ENCODE results near the gene FN3K.

The FN3K gene

DNA sequence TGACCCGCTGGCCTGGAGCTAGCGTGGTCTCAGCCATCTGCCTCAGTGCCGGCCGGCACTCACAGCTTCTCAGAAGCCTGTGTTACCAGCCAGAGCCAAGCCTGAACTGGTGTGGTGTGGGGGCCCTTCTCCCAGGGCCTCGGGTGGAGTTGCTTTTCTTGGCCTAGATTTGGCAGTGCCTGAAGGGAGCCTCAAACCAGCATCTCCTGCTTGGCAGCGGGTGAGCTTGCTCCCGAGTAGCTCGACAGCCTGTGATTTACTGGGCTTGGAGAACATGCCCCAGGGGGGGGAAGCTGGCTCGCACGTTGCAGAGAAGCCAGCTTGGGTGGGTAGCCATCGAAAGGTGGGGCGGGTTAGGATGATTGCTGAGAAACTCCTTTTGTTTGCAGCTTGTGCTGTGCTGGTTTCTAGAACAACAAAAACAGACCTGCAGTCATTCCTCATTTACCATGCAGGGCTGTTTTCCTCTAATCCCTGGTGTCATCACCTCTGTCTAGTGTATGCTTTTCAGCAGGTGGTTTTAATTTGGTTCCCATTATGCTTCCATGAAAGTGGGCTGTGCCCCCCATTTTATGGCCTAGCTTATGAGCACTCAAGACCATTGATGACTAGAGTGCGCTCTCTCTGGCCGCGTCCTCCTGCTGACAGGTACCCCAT, 58.7 kb downstream of the FN3K start:
- peaks cover 4 to 6% of the 10 kb centered on the region in 2 donors for H3K4me1 ChIP-seq (ENCODE audit: control insufficient read depth in 2 of 2, insufficient read depth in 2 of 2, low read length in 2 of 2)
- H3K4me3 ChIP-seq (ENCODE audit: low read length in 2 of 2) = no peak overlapping the region
- H3K36me3 ChIP-seq (ENCODE audit: control insufficient read depth in 2 of 2, insufficient read depth in 2 of 2, low read length in 2 of 2) = peaks cover 0 to 4% of the 10 kb centered on the region in 2 donors
- H3K27me3 ChIP-seq (ENCODE audit: control insufficient read depth in 2 of 2, insufficient read depth in 2 of 2, low read length in 2 of 2) = no peaks in the 10 kb centered on the region
- no peak overlapping the region for H3K27ac ChIP-seq (ENCODE audit: low read depth in 2 of 2, low read length in 2 of 2)
- H3K9me3 ChIP-seq (ENCODE audit: control insufficient read depth in 2 of 2, low read length in 2 of 2) = no peaks in the 10 kb centered on the region
- H3K9ac ChIP-seq (ENCODE audit: low read depth in 1 of 2, low read length in 2 of 2) = no peak overlapping the region

- Histone ChIP-seq H3K36me3 (ENCODE audit: control insufficient read depth in 2 of 2, insufficient read depth in 2 of 2, low read length in 2 of 2) (peaks cover 0 to 7% of the 10 kb centered on the region in 2 donors), H3K9ac (ENCODE audit: low read depth in 1 of 2, low read length in 2 of 2) (no peak overlapping the region), H3K4me1 (ENCODE audit: control insufficient read depth in 2 of 2, insufficient read depth in 2 of 2, low read length in 2 of 2) (peaks cover 4 to 6% of the 10 kb centered on the region in 2 donors), H3K27me3 (ENCODE audit: control insufficient read depth in 2 of 2, insufficient read depth in 2 of 2, low read length in 2 of 2) (no peaks in the 10 kb centered on the region), H3K4me3 (ENCODE audit: low read length in 2 of 2) (no peak overlapping the region), H3K27ac (ENCODE audit: low read depth in 2 of 2, low read length in 2 of 2) (peak overlapping the region; percentile 20 to 39), H3K9me3 (ENCODE audit: control insufficient read depth in 2 of 2, low read length in 2 of 2) (no peaks in the 10 kb centered on the region)
Observed at GRCh38 chr17:82794781-82795482, 59.5 kb downstream of the FN3K start.

DNA sequence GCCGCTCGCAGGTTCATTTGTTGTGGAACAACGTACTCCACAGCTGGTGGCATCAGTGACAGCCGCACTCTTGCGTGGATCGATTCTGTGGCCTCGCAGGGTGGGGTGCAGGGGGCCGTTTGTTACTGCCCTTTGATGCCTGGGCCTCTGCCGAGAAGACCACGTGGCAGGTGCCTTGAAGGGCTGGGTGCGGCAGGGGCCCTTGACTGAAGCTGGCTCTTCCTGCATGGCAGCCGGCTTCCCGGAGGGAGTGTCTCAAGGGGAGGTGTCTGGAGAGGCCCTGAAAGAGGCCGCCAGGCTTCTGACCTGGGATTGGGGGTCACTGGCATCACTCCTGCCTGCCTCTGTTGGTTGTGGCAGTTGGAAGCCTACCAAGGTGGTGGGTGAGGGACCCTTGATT, 60.2 kb downstream of the FN3K start:
- Histone ChIP-seq H3K4me3 (ENCODE audit: low read length in 2 of 2) (no peak overlapping the region), H3K27ac (ENCODE audit: low read depth in 2 of 2, low read length in 2 of 2) (peak overlapping the region; percentile 20 to 39), H3K9ac (ENCODE audit: low read depth in 1 of 2, low read length in 2 of 2) (no peak overlapping the region), H3K27me3 (ENCODE audit: control insufficient read depth in 2 of 2, insufficient read depth in 2 of 2, low read length in 2 of 2) (no peaks in the 10 kb centered on the region), H3K4me1 (ENCODE audit: control insufficient read depth in 2 of 2, insufficient read depth in 2 of 2, low read length in 2 of 2) (peaks cover 4 to 6% of the 10 kb centered on the region in 2 donors), H3K36me3 (ENCODE audit: control insufficient read depth in 2 of 2, insufficient read depth in 2 of 2, low read length in 2 of 2) (peaks cover 0 to 7% of the 10 kb centered on the region in 2 donors), H3K9me3 (ENCODE audit: control insufficient read depth in 2 of 2, low read length in 2 of 2) (no peaks in the 10 kb centered on the region)

DNA sequence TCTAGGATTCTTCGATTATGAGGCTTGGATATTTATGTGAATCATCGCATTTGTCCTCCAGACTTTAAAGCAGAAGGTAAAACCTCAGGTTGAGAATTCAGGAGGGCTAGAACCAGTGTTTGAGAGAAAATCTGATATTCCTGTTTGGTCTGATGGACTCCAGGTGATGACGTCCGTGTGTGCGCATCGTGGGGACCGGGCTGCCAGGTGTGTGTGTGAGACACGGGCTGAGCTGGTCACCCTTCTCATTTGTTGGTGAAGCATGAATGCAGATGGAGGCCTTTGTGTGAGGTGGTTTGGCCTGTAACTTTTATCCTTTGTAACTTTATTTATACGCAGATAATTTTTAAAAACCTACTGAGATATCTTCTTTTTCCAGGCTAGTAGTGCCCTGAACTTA, 61.6 kb downstream of the FN3K start:
- H3K27ac ChIP-seq (ENCODE audit: low read depth in 2 of 2, low read length in 2 of 2) = no peak overlapping the region
- H3K4me3 ChIP-seq (ENCODE audit: low read length in 2 of 2) = no peak overlapping the region
- H3K4me1 ChIP-seq (ENCODE audit: control insufficient read depth in 2 of 2, insufficient read depth in 2 of 2, low read length in 2 of 2) = peaks cover 4 to 6% of the 10 kb centered on the region in 2 donors
- no peaks in the 10 kb centered on the region for H3K27me3 ChIP-seq (ENCODE audit: control insufficient read depth in 2 of 2, insufficient read depth in 2 of 2, low read length in 2 of 2)
- no peak overlapping the region for H3K9ac ChIP-seq (ENCODE audit: low read depth in 1 of 2, low read length in 2 of 2)
- H3K36me3 ChIP-seq (ENCODE audit: control insufficient read depth in 2 of 2, insufficient read depth in 2 of 2, low read length in 2 of 2) = peaks cover 3 to 4% of the 10 kb centered on the region in 2 donors
- no peaks in the 10 kb centered on the region for H3K9me3 ChIP-seq (ENCODE audit: control insufficient read depth in 2 of 2, low read length in 2 of 2)

GRCh38 chr17:82798752-82799151, 63.3 kb downstream of the FN3K start:
- peaks cover 3 to 4% of the 10 kb centered on the region in 2 donors for H3K36me3 ChIP-seq (ENCODE audit: control insufficient read depth in 2 of 2, insufficient read depth in 2 of 2, low read length in 2 of 2)

GRCh38 chr17:82799591-82799990, 64.2 kb downstream of the FN3K start:
- Histone ChIP-seq H3K27ac (ENCODE audit: low read depth in 2 of 2, low read length in 2 of 2) (no peak overlapping the region), H3K4me3 (ENCODE audit: low read length in 2 of 2) (no peak overlapping the region), H3K27me3 (ENCODE audit: control insufficient read depth in 2 of 2, insufficient read depth in 2 of 2, low read length in 2 of 2) (no peaks in the 10 kb centered on the region), H3K9me3 (ENCODE audit: control insufficient read depth in 2 of 2, low read length in 2 of 2) (no peaks in the 10 kb centered on the region), H3K9ac (ENCODE audit: low read depth in 1 of 2, low read length in 2 of 2) (no peak overlapping the region), H3K36me3 (ENCODE audit: control insufficient read depth in 2 of 2, insufficient read depth in 2 of 2, low read length in 2 of 2) (peaks cover 3 to 4% of the 10 kb centered on the region in 2 donors), H3K4me1 (ENCODE audit: control insufficient read depth in 2 of 2, insufficient read depth in 2 of 2, low read length in 2 of 2) (peaks cover 4 to 6% of the 10 kb centered on the region in 2 donors)

More at GRCh38 chr17:82798752-82799151, 63.3 kb downstream of the FN3K start:
- Histone ChIP-seq H3K27me3 (ENCODE audit: control insufficient read depth in 2 of 2, insufficient read depth in 2 of 2, low read length in 2 of 2) (no peaks in the 10 kb centered on the region), H3K9ac (ENCODE audit: low read depth in 1 of 2, low read length in 2 of 2) (no peak overlapping the region), H3K4me1 (ENCODE audit: control insufficient read depth in 2 of 2, insufficient read depth in 2 of 2, low read length in 2 of 2) (peaks cover 4 to 6% of the 10 kb centered on the region in 2 donors), H3K9me3 (ENCODE audit: control insufficient read depth in 2 of 2, low read length in 2 of 2) (no peaks in the 10 kb centered on the region), H3K4me3 (ENCODE audit: low read length in 2 of 2) (no peak overlapping the region), H3K27ac (ENCODE audit: low read depth in 2 of 2, low read length in 2 of 2) (no peak overlapping the region)

Measured in mucosa of rectum (tissue), 2 donors.